Breast epithelium (tissue), 3 donors: Measurements from ENCODE around the gene C1RL.

ENCODE experiments used
- POLR2A ChIP-seq: fragments of 450-650 bp; IDR thresholded peaks from one replicate; pipeline ENCODE4 v1.6.1; 2016; ENCODE audit warnings: antibody characterized with exemption, mild to moderate bottlenecking, moderate library complexity
- TF ChIP-seq, protein P1 (sequence below), 3 donors: fragments of 450-650 bp; IDR thresholded peaks; one replicate each; pipeline ENCODE4 v1.5.1; 2016 to 2017; ENCODE audit warnings: antibody characterized with exemption in 3 of 3, mild to moderate bottlenecking in 3 of 3, moderate library complexity in 3 of 3

- TF ChIP-seq, protein P1, sequence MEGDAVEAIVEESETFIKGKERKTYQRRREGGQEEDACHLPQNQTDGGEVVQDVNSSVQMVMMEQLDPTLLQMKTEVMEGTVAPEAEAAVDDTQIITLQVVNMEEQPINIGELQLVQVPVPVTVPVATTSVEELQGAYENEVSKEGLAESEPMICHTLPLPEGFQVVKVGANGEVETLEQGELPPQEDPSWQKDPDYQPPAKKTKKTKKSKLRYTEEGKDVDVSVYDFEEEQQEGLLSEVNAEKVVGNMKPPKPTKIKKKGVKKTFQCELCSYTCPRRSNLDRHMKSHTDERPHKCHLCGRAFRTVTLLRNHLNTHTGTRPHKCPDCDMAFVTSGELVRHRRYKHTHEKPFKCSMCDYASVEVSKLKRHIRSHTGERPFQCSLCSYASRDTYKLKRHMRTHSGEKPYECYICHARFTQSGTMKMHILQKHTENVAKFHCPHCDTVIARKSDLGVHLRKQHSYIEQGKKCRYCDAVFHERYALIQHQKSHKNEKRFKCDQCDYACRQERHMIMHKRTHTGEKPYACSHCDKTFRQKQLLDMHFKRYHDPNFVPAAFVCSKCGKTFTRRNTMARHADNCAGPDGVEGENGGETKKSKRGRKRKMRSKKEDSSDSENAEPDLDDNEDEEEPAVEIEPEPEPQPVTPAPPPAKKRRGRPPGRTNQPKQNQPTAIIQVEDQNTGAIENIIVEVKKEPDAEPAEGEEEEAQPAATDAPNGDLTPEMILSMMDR (IDR thresholded peaks at IDR 0.05): no peak
- TF ChIP-seq POLR2A: no peak
Observed at GRCh38 chr12:7078163-7078562, 30.9 kb downstream of the C1RL start.
